ENCODE measurements around the gene CDC16.
"Not testable (repeated sequence)": the region's sequence is repeated elsewhere in the genome, so short reads cannot be mapped to it uniquely, and the experiment has no call there.

CDC16 gene, protein sequence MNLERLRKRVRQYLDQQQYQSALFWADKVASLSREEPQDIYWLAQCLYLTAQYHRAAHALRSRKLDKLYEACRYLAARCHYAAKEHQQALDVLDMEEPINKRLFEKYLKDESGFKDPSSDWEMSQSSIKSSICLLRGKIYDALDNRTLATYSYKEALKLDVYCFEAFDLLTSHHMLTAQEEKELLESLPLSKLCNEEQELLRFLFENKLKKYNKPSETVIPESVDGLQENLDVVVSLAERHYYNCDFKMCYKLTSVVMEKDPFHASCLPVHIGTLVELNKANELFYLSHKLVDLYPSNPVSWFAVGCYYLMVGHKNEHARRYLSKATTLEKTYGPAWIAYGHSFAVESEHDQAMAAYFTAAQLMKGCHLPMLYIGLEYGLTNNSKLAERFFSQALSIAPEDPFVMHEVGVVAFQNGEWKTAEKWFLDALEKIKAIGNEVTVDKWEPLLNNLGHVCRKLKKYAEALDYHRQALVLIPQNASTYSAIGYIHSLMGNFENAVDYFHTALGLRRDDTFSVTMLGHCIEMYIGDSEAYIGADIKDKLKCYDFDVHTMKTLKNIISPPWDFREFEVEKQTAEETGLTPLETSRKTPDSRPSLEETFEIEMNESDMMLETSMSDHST

DNA sequence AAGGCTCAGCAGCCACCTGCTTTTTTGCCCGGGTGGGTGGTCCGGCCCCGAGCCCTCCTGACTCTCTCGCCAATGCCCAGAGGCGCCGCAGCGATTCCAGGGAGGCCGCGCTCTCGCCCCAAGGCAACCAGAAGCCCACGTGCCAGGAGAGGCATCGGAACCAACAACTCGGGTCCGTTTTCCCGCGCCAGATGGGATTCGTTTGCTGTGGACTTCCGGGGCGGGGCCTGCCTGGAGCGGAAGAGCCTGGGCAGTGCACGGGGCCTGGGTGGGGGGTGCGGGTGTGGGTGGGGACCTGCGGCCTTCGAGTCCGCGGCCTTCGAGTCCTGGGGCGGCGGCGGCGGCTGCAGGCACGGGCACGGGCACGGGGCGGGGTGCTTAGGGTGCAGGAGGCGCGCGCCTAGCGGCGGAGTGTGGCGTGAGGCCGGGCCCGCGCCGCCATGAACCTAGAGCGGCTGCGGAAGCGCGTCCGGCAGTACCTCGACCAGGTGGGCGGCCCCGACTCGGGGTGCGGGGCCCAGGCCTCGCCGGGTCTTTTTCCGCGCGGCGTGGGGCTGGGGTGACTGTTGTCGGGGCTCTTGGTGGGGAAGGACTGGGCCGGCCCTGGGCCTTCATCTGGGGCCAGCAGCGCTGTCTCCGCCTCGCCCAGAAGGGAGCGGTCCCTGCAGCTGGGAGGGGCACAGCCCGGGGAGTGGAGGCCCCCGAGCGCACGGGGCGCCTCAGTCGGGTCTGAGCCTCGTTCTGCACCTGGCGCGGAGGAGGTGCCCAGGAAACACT, at the start of gene CDC16:
Gene CDC16 (plus strand): TSS at position 253 of the 777 bp plus-strand sequence. CDS start 188 bp downstream, at position 441.
- H3K9ac ChIP-seq (ENCODE audit: low read length): peak within 1 kb of the TSS; percentile 36
- H3K27ac ChIP-seq (ENCODE audit: low read depth, low read length): peak within 1 kb of the TSS; percentile 71
- H3K36me3 ChIP-seq (ENCODE audit: insufficient read depth, low read length): peaks cover 18% of the 10 kb centered on the region
- H3K9me3 ChIP-seq (ENCODE audit: low read length): no peaks in the 10 kb centered on the region
- H3K27me3 ChIP-seq (ENCODE audit: control insufficient read depth in 1 of 2, insufficient read depth in 2 of 2, low read length in 2 of 2): peaks cover 1 to 10% of the 10 kb centered on the region in 2 donors
- peak within 1 kb of the TSS; percentile 62 to 67 for H3K4me3 ChIP-seq (ENCODE audit: low read depth in 1 of 2, low read length in 2 of 2)
- peaks cover 12% of the 10 kb centered on the region for H3K4me1 ChIP-seq (ENCODE audit: insufficient read depth, low read length)

DNA sequence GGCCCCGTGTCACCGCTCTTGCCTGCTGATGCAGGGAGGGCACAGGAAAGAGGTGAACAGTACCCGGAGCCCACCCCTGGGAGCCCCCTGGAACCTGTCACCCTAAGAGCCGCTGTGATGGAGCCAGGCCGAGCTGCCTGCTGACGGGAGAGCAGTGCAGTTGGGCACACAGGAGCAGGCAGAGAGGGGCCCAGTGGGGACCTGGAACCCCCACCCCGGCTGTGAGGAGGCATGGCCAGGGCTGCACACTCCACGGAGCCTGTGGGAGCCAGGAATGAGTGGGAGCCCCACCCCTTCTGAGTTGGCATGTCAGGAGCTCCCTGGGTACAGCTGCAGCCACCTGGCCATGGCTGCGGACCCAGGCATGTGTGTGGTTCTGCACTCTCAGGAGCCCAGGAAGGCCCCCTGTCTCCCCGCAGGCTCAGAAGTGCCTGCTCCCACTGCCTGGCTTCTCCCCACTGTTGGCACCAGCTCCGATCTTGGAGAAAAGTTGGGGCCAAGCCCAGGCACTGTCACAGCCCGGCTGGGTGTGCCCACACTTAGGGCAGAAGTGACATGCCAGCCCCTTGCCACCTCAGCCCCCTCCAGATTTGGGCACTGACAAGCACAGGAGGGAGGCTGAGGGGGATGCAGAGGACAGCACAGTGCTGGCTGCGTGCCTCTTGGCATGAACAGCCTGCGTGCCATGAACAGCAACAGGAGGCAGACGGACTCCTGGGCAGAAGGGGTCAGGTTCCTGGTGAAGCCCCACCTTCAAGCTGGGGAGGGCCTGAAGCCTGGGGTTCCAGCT, 49.3 kb upstream of the CDC16 start:
- H3K9me3 ChIP-seq (ENCODE audit: low read length): no peaks in the 10 kb centered on the region
- H3K4me1 ChIP-seq (ENCODE audit: insufficient read depth, low read length): no peaks in the 10 kb centered on the region
- no peaks in the 10 kb centered on the region for H3K27me3 ChIP-seq (ENCODE audit: control insufficient read depth in 1 of 2, insufficient read depth in 2 of 2, low read length in 2 of 2)
- H3K9ac ChIP-seq (ENCODE audit: low read length): no peak overlapping the region
- no peak overlapping the region for H3K4me3 ChIP-seq (ENCODE audit: low read depth in 1 of 2, low read length in 2 of 2)
- no peaks in the 10 kb centered on the region for H3K36me3 ChIP-seq (ENCODE audit: insufficient read depth, low read length)
- no peak overlapping the region for H3K27ac ChIP-seq (ENCODE audit: low read depth, low read length)

DNA sequence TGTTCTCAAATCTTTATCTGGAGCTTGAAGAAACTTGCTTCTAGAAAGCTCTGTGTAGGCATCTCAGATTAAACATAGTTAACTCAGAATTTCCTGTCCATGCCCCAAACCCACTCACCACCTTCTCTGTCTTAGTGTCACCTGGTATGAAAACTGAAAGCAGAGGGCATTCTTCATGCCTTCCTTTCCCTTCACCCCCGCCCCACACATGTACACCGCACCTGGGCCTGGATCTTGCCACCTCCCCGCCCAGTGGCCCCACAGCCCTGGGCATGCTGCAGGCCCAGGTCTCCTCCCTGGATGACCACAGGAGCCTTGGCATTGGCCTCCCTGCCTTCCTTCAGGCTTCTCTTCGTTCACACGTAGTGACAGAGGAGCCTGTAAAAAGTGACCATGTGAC, 39.8 kb upstream of the CDC16 start:
- Histone ChIP-seq H3K27me3 (ENCODE audit: control insufficient read depth in 1 of 2, insufficient read depth in 2 of 2, low read length in 2 of 2) (peaks cover 0 to 8% of the 10 kb centered on the region in 2 donors), H3K27ac (ENCODE audit: low read depth, low read length) (no peak overlapping the region), H3K9ac (ENCODE audit: low read length) (no peak overlapping the region), H3K4me3 (ENCODE audit: low read depth in 1 of 2, low read length in 2 of 2) (no peak overlapping the region), H3K4me1 (ENCODE audit: insufficient read depth, low read length) (no peaks in the 10 kb centered on the region), H3K36me3 (ENCODE audit: insufficient read depth, low read length) (no peaks in the 10 kb centered on the region), H3K9me3 (ENCODE audit: low read length) (no peaks in the 10 kb centered on the region)

DNA sequence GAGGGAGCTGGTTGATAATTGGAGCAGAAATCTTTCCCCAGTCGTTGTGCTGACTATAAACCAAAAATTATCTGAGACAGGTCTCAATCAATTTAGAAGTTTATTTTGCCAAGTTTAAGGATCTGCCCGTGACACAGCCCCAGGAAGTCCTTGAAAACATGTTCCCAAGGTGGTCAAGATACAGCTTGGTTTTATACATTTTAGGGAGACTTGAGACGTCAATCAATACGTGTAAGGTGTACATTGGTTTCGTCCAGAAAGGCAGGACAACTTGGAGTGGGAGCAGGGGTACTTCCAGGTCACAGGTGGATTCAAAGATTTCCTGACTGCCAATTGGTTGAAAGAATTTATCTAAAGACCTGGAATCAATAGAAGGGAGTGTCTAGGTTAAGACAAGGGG, 38.1 kb upstream of the CDC16 start:
- Histone ChIP-seq H3K27me3 (ENCODE audit: control insufficient read depth in 1 of 2, insufficient read depth in 2 of 2, low read length in 2 of 2) (peaks cover 0 to 25% of the 10 kb centered on the region in 2 donors), H3K36me3 (ENCODE audit: insufficient read depth, low read length) (no peaks in the 10 kb centered on the region), H3K27ac (ENCODE audit: low read depth, low read length) (no peak overlapping the region), H3K9ac (ENCODE audit: low read length) (no peak overlapping the region), H3K4me3 (ENCODE audit: low read depth in 1 of 2, low read length in 2 of 2) (no peak overlapping the region), H3K9me3 (ENCODE audit: low read length) (no peaks in the 10 kb centered on the region), H3K4me1 (ENCODE audit: insufficient read depth, low read length) (no peaks in the 10 kb centered on the region)

DNA sequence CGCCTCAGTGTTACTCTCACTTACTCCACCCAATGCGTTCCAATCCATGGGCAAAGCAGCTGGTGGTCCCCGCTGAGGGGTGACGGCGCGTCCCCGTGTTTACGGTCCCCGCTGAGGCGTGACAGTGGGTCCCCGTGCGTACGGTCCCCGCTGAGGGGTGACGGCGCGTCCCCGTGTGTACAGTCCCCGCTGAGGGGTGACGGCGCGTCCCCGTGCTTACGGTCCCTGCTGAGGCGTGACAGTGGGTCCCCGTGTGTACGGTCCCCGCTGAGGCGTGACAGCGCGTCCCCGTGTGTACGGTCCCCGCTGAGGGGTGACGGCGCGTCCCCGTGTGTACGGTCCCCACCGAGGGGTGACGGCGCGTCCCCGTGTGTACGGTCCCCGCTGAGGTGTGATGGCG, 36.1 kb upstream of the CDC16 start:
- H3K27me3 ChIP-seq (ENCODE audit: control insufficient read depth in 1 of 2, insufficient read depth in 2 of 2, low read length in 2 of 2): peaks cover 0 to 29% of the 10 kb centered on the region in 2 donors
- no peak overlapping the region for H3K9ac ChIP-seq (ENCODE audit: low read length)
- H3K27ac ChIP-seq (ENCODE audit: low read depth, low read length): no peak overlapping the region
- H3K4me3 ChIP-seq (ENCODE audit: low read depth in 1 of 2, low read length in 2 of 2): no peak overlapping the region
- no peaks in the 10 kb centered on the region for H3K36me3 ChIP-seq (ENCODE audit: insufficient read depth, low read length)
- H3K4me1 ChIP-seq (ENCODE audit: insufficient read depth, low read length): no peaks in the 10 kb centered on the region
- H3K9me3 ChIP-seq (ENCODE audit: low read length): no peaks in the 10 kb centered on the region

DNA sequence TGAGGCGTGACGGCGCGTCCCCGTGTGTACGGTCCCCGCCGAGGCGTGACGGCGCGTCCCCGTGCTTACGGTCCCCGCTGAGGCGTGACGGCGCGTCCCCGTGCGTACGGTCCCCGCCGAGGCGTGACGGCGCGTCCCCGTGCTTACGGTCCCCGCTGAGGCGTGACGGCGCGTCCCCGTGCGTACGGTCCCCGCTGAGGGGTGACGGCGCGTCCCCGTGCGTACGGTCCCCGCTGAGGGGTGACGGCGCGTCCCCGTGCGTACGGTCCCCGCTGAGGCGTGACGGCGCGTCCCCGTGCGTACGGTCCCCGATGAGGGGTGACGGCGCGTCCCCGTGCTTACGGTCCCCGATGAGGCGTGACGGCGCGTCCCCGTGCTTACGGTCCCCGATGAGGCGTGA, 35.2 kb upstream of the CDC16 start:
- H3K27me3 ChIP-seq (ENCODE audit: control insufficient read depth in 1 of 2, insufficient read depth in 2 of 2, low read length in 2 of 2): peaks cover 0 to 29% of the 10 kb centered on the region in 2 donors
- not testable (repeated sequence) for H3K27ac ChIP-seq (ENCODE audit: low read depth, low read length); H3K36me3 ChIP-seq (ENCODE audit: insufficient read depth, low read length); H3K4me3 ChIP-seq (ENCODE audit: low read depth in 1 of 2, low read length in 2 of 2); H3K9me3 ChIP-seq (ENCODE audit: low read length); H3K9ac ChIP-seq (ENCODE audit: low read length); H3K4me1 ChIP-seq (ENCODE audit: insufficient read depth, low read length)

DNA sequence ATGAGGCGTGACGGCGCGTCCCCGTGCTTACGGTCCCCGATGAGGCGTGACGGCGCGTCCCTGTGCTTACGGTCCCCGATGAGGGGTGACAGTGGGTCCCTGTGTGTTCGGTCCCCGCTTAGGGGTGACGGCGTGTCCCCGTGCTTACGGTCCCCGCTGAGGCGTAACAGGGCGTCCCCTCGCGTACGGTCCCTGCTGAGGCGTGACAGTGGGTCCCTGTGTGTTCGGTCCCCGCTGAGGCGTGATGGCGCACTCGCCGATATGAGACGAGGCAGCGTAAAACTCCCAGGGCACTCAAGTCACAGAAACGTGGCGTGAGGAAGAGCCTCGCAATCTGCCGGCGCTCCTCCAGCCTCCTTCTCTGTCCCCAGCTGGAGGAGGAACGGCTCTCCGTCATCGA, 34.7 kb upstream of the CDC16 start:
- Histone ChIP-seq H3K4me3 (ENCODE audit: low read depth in 1 of 2, low read length in 2 of 2) (no peak overlapping the region), H3K36me3 (ENCODE audit: insufficient read depth, low read length) (no peaks in the 10 kb centered on the region), H3K9me3 (ENCODE audit: low read length) (no peaks in the 10 kb centered on the region), H3K9ac (ENCODE audit: low read length) (no peak overlapping the region), H3K27ac (ENCODE audit: low read depth, low read length) (no peak overlapping the region), H3K27me3 (ENCODE audit: control insufficient read depth in 1 of 2, insufficient read depth in 2 of 2, low read length in 2 of 2) (peaks cover 0 to 29% of the 10 kb centered on the region in 2 donors), H3K4me1 (ENCODE audit: insufficient read depth, low read length) (no peaks in the 10 kb centered on the region)

DNA sequence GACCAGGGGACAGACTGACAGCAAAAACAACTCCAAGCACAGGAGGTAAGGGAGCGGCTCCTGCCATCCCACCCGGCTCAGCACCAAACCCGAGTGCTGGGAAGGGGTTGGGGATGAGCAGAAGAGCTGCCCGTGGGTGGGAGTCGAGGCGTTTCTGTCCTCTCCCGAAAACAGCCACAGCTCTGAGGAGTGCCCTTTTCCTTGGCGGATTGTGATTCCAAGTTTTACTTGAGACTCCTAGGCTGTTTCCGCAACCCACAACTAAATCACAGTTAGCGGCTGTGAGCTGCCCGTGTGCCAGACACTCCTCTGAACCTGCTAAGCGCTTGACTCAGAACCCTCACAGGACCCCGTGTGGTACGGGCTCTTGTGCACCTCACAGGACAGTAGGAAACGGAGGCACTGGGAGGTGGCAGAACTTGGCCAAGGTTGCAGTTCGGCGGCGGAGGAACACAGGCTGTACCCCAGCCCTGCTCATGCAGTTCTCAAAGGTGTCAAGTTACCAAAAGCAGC, 34.2 kb upstream of the CDC16 start:
- H3K36me3 ChIP-seq (ENCODE audit: insufficient read depth, low read length): no peaks in the 10 kb centered on the region
- no peak overlapping the region for H3K4me3 ChIP-seq (ENCODE audit: low read depth in 1 of 2, low read length in 2 of 2)
- H3K4me1 ChIP-seq (ENCODE audit: insufficient read depth, low read length): no peaks in the 10 kb centered on the region
- no peak overlapping the region for H3K27ac ChIP-seq (ENCODE audit: low read depth, low read length)
- no peaks in the 10 kb centered on the region for H3K9me3 ChIP-seq (ENCODE audit: low read length)
- no peak overlapping the region for H3K9ac ChIP-seq (ENCODE audit: low read length)
- H3K27me3 ChIP-seq (ENCODE audit: control insufficient read depth in 1 of 2, insufficient read depth in 2 of 2, low read length in 2 of 2): peaks cover 0 to 29% of the 10 kb centered on the region in 2 donors

DNA sequence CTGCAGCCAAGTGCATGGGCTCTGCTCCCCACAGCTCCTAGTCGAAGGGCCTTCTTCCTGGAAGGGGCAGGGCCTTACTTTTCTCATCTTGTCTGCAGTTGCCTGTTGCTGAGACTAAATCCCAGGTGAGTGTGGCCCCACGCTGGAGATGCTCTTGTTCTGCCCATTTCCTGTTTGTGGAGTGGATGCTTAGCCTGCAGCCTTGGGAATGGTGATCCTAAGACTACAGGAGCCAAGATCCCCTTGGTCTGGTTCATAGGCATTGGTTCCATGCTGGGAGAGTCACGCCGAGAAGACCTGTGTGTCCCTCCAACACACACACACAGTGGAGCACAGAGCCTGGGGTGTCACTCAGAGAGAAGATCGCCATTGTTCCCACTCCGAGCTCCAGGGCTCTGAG, 32.1 kb upstream of the CDC16 start:
- peaks cover 0 to 29% of the 10 kb centered on the region in 2 donors for H3K27me3 ChIP-seq (ENCODE audit: control insufficient read depth in 1 of 2, insufficient read depth in 2 of 2, low read length in 2 of 2)
- H3K4me3 ChIP-seq (ENCODE audit: low read depth in 1 of 2, low read length in 2 of 2): no peak overlapping the region
- H3K4me1 ChIP-seq (ENCODE audit: insufficient read depth, low read length): no peaks in the 10 kb centered on the region
- no peak overlapping the region for H3K27ac ChIP-seq (ENCODE audit: low read depth, low read length)
- no peak overlapping the region for H3K9ac ChIP-seq (ENCODE audit: low read length)
- H3K36me3 ChIP-seq (ENCODE audit: insufficient read depth, low read length): no peaks in the 10 kb centered on the region
- H3K9me3 ChIP-seq (ENCODE audit: low read length): no peaks in the 10 kb centered on the region

DNA sequence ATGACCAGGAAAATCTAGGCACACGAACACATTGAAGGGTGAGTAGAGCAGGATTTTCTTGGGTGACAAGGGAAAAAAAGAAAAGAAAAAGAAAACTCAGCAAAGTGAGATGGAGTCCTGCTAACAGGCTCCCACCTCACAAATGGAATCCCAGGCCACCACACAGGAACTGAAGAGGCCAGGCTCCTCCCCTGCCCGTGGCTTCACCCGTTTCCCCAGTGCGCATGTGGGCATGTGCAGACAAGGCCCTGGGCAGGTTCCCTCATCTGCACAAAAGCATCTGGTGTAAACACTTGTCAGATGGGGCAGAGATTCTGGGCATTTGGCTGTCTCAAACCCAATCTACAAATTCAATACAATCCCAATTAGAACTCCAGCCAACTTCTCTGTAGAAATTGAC, 31.2 kb upstream of the CDC16 start:
- Histone ChIP-seq H3K9me3 (ENCODE audit: low read length) (no peaks in the 10 kb centered on the region), H3K4me1 (ENCODE audit: insufficient read depth, low read length) (no peaks in the 10 kb centered on the region), H3K9ac (ENCODE audit: low read length) (no peak overlapping the region), H3K27ac (ENCODE audit: low read depth, low read length) (no peak overlapping the region), H3K36me3 (ENCODE audit: insufficient read depth, low read length) (no peaks in the 10 kb centered on the region), H3K4me3 (ENCODE audit: low read depth in 1 of 2, low read length in 2 of 2) (no peak overlapping the region), H3K27me3 (ENCODE audit: control insufficient read depth in 1 of 2, insufficient read depth in 2 of 2, low read length in 2 of 2) (peaks cover 0 to 27% of the 10 kb centered on the region in 2 donors)

DNA sequence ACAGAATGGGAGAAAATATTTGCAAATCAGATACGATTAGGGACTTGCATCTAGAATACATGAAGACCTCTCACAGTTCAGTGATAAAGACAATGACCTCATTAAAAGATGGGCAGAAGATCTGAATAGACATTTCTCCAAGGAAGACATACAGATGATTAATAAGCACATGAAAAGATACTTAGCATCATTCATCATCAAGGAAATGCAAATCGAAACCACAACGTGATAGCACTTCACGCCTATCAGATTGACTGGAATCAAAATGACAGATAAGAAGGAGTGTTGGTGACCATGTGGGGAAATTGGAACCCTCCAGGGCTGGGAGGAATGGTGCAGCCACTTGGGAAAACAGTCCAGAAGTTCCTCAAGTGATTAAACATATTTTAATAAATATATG, 29.8 kb upstream of the CDC16 start:
- H3K4me3 ChIP-seq (ENCODE audit: low read depth in 1 of 2, low read length in 2 of 2): no peak overlapping the region
- no peak overlapping the region for H3K27ac ChIP-seq (ENCODE audit: low read depth, low read length)
- no peaks in the 10 kb centered on the region for H3K4me1 ChIP-seq (ENCODE audit: insufficient read depth, low read length)
- H3K9me3 ChIP-seq (ENCODE audit: low read length): no peaks in the 10 kb centered on the region
- peaks cover 0 to 20% of the 10 kb centered on the region in 2 donors for H3K27me3 ChIP-seq (ENCODE audit: control insufficient read depth in 1 of 2, insufficient read depth in 2 of 2, low read length in 2 of 2)
- H3K36me3 ChIP-seq (ENCODE audit: insufficient read depth, low read length): no peaks in the 10 kb centered on the region
- no peak overlapping the region for H3K9ac ChIP-seq (ENCODE audit: low read length)

All from muscle layer of colon (tissue), 2 donors.